AG08395 (cell line): Measurements from ENCODE around the gene UBL4B.
"Not testable (repeated sequence)": the region's sequence is repeated elsewhere in the genome, so short reads cannot be mapped to it uniquely, and the experiment has no call there.

ENCODE experiments used
- DNase-seq: peaks from one replicate; pipeline ENCODE4 v3.0.0; 2012; ENCODE audit warnings: mixed read lengths, low spot score

The UBL4B gene

GRCh38 chr1:110112143-110112542 is at the start of gene UBL4B:
UBL4B (plus strand) TSS chr1:110112443; CDS start chr1:110112535, 92 bp downstream.
- DNase-seq = no peak

GRCh38 chr1:110062612-110063011 is 49.6 kb upstream of the UBL4B start:
- DNase-seq = no peak

GRCh38 chr1:110063781-110064180 is 48.5 kb upstream of the UBL4B start:
- no peak for DNase-seq

- no peak for DNase-seq
Measured at GRCh38 chr1:110064576-110065337, 47.5 kb upstream of the UBL4B start.

- DNase-seq = peak; percentile 41
Measured at GRCh38 chr1:110065841-110066240, 46.4 kb upstream of the UBL4B start.

GRCh38 chr1:110067479-110067892 is 44.8 kb upstream of the UBL4B start:
- DNase-seq = no peak

GRCh38 chr1:110067893-110068645 is 44.2 kb upstream of the UBL4B start:
- DNase-seq = no peak

- no peak for DNase-seq
Measured at GRCh38 chr1:110068646-110069403, 43.4 kb upstream of the UBL4B start.

GRCh38 chr1:110069404-110070281 is 42.6 kb upstream of the UBL4B start:
- no peak for DNase-seq

GRCh38 chr1:110070282-110070669 is 42.0 kb upstream of the UBL4B start:
- DNase-seq = no peak

GRCh38 chr1:110070671-110071242 is 41.5 kb upstream of the UBL4B start, which contains the start of gene ALX3:
ALX3 (minus strand) TSS chr1:110070672; CDS start chr1:110070612, 60 bp downstream.
- DNase-seq = no peak

- DNase-seq = no peak
Measured at GRCh38 chr1:110074166-110074565, 38.1 kb upstream of the UBL4B start.

- no peak for DNase-seq
Measured at GRCh38 chr1:110076789-110077500, 35.3 kb upstream of the UBL4B start.

- not testable (repeated sequence) for DNase-seq
Measured at GRCh38 chr1:110079995-110080394, 32.2 kb upstream of the UBL4B start.

- no peak for DNase-seq
Measured at GRCh38 chr1:110081061-110081460, 31.2 kb upstream of the UBL4B start.

- no peak for DNase-seq
Measured at GRCh38 chr1:110082477-110082876, 29.8 kb upstream of the UBL4B start.

- no peak for DNase-seq
Measured at GRCh38 chr1:110083061-110083865, 29.0 kb upstream of the UBL4B start.

GRCh38 chr1:110083866-110084226 is 28.4 kb upstream of the UBL4B start:
- DNase-seq = no peak

- peak; percentile 63 for DNase-seq
Measured at GRCh38 chr1:110084227-110085078, 27.8 kb upstream of the UBL4B start.
